Measurements from ENCODE around the gene IRF8.

Gene IRF8

DNA sequence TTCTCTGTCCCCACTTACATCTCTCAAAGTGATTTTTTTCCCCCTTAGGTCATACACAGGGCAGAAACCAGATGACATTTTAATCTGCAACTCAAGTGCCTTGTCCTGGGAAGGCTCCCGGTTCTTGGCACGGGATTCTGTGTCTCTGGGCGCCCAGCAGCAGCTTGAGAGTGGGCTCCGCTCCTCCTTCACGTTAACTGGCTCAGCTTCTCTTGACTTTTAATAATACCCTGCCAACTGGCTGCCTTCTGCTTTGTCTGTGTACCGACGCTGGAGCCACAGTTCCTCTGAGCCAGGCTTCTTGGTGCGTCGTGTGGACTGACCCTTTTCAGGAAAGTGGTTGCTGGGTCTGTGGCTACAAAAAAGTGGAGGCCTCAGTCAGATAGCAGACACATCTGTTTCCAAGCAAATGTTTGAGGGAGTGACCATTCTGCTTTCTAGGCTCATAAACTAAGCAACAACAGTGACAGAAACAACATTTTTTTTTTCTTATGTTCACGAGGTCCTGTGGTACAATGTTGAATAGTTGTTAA, 64.9 kb downstream of the IRF8 start:
- DNase-seq, result no peak

DNA sequence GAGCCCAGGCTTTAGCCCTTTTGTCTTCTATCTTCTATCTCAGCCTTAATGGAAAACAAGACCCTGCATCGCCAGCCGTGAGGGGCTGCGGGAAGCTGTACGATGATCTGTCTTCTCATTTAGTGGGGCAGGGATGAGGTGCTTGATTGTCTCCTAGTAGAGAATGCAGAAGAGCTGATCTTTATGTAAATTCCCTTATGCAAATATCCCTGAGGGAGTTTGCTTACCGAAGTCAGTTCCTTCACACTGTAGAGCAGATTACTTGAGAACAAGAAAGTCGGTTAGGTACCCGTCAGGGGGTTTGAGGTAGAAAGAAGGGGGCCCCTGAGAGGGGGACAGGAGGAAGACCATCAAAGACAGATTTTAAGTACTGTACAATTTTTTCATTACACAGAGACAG, 66.2 kb downstream of the IRF8 start:
- no peak for DNase-seq

DNA sequence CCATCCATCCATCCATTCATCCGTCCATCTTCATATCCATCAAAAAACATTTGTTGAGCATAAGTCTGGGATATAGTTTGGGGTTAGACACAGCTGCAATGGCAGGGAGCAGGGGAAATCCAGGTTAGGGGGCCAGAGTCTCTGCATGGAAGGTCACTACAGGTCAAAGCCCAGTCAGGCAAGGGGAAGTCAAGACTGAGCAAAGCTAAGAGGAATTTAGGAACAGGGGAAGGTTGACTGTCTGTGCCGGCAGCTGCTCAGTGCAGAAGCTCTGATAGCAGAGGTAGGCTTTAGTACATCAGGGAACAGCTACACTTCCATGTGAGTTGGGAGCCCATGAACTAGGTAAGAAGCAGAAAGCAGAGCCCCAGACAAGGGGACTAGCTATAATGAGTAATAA, 68.1 kb downstream of the IRF8 start:
- DNase-seq, result no peak

DNA sequence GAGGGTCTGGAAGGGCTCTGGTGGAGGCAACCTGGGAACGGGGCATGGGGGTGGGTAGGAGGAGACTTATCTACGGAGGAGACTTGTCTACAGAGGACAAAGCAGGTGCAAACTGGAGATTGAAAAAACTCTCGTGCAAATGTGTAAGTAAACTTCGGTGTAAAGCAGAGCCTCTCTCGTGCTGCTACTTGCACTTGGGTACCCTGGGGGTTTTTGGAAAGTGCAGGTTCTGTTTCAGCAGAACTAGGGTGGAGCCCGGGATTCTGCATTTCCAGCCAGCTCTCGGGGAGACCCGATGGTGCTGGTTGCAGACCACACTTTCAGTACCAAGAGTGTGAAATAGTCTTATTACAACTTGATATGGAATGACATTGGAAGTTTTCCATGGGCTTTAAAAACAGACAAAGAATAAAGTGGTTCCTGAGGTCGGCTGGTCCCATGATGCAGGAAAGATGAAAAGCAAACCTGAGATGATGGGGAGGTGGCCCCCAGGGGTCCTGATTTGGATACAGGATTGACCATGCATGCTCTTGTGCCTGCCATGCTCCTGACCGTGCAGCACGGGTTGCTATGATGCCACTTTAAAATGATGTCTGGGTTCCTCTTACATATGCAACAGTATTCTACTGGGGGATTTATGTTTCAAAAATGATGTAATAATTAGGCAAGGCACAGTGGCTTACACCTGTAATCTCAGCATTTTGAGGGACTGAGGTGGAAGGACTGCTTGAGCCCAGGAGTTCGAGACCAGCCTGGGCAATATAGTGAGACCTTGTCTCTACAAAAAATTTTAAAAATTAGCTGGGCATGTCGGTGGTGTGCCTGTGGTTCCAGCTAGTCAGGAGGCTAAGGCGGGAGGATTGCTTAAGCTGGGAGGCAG, 69.3 kb downstream of the IRF8 start:
- no peak for DNase-seq

DNA sequence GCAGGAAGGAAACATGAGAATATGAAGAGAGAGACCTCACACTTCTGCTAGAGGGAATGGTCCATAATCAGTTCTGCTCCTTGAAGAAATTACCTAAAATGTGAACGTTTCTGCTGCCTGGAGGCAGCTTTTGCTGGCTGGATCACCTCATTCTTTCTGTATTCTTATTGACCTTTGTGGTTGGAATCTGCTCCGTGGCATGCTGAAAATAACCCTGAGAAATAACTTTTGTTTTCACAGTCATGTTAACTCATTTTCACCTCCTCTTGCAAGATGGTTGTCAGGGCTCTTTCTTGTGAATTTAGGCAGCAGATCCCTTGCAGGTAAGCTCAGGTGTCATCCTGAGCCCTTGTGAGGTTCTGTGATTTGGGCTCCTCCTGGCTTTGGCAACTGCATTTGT, 70.2 kb downstream of the IRF8 start:
- no peak for DNase-seq

DNA sequence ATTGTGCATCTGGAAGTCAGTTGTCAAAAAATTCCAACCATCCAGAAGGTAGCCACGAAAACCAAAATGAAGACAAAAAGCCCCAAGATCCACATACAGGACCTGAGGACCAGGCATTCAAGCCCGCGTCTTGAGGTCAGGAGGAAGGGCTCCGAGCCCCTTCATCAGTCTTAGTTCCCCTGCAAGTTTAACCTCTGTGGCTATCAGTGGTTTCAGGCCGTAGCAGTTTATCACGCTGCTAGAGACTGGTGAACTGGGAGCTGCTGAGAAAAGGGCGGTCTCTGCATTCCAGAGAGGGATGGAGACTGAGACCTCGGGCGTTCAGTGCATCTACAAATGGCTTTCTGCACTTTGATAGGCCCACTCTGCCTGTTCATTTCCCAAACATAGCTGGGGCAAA, 70.6 kb downstream of the IRF8 start:
- no peak for DNase-seq

DNA sequence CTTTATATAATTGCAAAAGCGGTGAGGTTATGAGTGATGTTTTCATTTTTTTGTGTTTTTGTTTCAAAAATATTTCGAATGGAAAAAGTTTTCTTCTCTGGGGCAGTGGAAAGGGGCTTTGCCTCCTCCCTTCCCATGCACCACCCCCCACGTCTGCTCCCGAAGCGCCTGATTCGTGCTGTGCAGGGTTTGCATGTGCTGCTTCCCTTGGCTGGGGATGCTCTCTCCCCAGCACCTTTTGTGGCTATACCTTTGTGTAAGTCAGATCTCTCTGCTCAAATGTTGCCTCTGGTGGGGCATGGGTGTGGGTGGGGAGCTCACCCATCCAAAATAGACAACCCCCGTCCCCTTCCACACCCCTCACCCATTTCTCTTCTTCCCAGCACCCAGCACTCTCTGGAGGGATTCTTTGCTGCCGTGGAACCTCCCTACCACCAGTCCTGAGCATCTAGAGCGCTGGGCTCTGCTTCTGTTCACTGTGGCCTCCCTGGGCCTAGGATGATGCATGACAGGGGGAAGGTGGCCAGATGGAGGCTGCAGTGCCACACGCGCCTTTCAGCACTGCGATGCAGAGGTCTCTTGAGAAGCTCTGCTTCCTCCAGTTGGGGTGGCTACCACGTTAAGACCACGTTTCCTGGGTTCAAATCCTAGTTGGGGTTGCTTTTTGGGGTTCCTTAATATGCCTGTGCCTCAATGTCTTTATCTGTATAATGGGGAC, 71.2 kb downstream of the IRF8 start:
- DNase-seq, result no peak

DNA sequence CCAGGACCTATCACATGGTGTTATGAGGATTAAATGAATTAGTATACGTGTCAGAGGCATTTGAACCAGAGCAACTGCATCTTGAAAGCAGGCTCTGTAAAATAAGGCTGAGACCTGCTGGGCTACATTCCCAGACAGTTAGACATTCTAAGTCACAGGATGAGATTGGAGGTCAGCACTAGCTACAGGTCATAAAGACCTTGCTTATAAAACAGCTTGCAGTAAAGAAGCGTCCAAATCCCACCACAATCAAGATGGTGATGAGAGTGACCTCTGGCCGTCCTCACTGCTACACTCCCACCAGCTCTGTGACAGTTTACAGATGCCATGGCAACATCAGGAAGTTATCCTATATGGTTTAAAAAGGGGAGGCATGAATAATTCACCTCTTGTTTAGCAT, 71.8 kb downstream of the IRF8 start:
- DNase-seq, result no peak

All from NCI-H446 treated with DMSO at 0.1 percent for 48 hours (cell line).